Measurements from ENCODE around the gene BEAN1. TPM values are rescaled to one million over a fixed set of nuclear protein-coding genes. Genes with fewer than 3 reads are reported as not detected.
A peak's percentile ranks its signal among the peaks of the same experiment; 100 is the strongest.
"Not testable (repeated sequence)": the region's sequence is repeated elsewhere in the genome, so short reads cannot be mapped to it uniquely, and the experiment has no call there.

The BEAN1 gene
- total RNA-seq, 4 donors from 2014 or later, result 0.72 to 4.8 (median 2.5) TPM

DNA sequence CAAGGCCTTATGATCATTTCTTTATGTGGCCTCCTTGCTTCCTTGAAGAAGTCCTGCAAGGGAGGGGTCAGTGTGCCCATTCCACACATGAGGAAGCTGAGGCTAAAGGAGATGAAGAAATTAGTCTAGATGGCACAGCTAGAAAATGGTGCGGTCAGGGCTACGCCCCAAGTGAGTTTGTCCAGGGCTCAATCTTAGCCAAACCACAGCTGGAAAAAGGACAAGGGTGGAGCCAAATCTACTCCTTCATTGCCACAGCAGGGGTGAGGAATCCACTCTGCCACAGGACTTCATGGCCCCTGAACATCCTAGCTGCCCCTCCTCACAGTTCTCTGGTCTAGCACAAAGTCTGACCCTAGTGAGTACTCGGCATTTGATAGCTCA, 16.2 kb downstream of the BEAN1 start:
- no peaks in the 10 kb centered on the region for H3K27me3 ChIP-seq
- WGBS, result 74% methylated on average over 3 of the region's 3 CpGs
- H3K4me3 ChIP-seq, result no peak overlapping the region
- DNase-seq (ENCODE audit: low spot score in 2 of 2), result peak in 1 of 2 donors; percentile 31
- no peak overlapping the region for H3K27ac ChIP-seq
- H3K36me3 ChIP-seq, result no peaks in the 10 kb centered on the region
- no peaks in the 10 kb centered on the region for H3K4me1 ChIP-seq
- no peak for TF ChIP-seq POLR2AphosphoS5 (IDR thresholded peaks at IDR 0.05)
- no peak for TF ChIP-seq EP300 (IDR thresholded peaks at IDR 0.05)
- no peak for TF ChIP-seq CTCF (IDR thresholded peaks at IDR 0.05)
- TF ChIP-seq POLR2A (IDR thresholded peaks at IDR 0.05), result no peak
- no peaks in the 10 kb centered on the region for H3K9me3 ChIP-seq

GRCh38 chr16:66444049-66444481, 17.0 kb downstream of the BEAN1 start:
- Histone ChIP-seq H3K9me3 (no peaks in the 10 kb centered on the region), H3K27me3 (no peaks in the 10 kb centered on the region), H3K36me3 (no peaks in the 10 kb centered on the region), H3K4me1 (no peaks in the 10 kb centered on the region), H3K27ac (no peak overlapping the region), H3K4me3 (no peak overlapping the region)
- DNase-seq (ENCODE audit: low spot score in 2 of 2), result peak in 1 of 2 donors; percentile 26
- TF ChIP-seq POLR2A (IDR thresholded peaks at IDR 0.05) (no peak), CTCF (IDR thresholded peaks at IDR 0.05) (no peak), POLR2AphosphoS5 (IDR thresholded peaks at IDR 0.05) (no peak), EP300 (IDR thresholded peaks at IDR 0.05) (no peak)
- 87% methylated on average over 3 of the region's 3 CpGs for WGBS

GRCh38 chr16:66446737-66447136, 19.6 kb downstream of the BEAN1 start:
- Histone ChIP-seq H3K27ac (no peak overlapping the region), H3K9me3 (no peaks in the 10 kb centered on the region), H3K27me3 (no peaks in the 10 kb centered on the region), H3K4me1 (no peaks in the 10 kb centered on the region), H3K4me3 (no peak overlapping the region), H3K36me3 (no peaks in the 10 kb centered on the region)
- WGBS, result 90% methylated on average over 1 of the region's 1 CpG
- TF ChIP-seq EP300 (IDR thresholded peaks at IDR 0.05), result no peak
- no peak for TF ChIP-seq CTCF (IDR thresholded peaks at IDR 0.05)
- no peak for TF ChIP-seq POLR2A (IDR thresholded peaks at IDR 0.05)
- no peak for TF ChIP-seq POLR2AphosphoS5 (IDR thresholded peaks at IDR 0.05)
- DNase-seq (ENCODE audit: low spot score in 2 of 2), result no peak

GRCh38 chr16:66447491-66447890, 20.4 kb downstream of the BEAN1 start:
- no peaks in the 10 kb centered on the region for H3K36me3 ChIP-seq
- TF ChIP-seq CTCF (IDR thresholded peaks at IDR 0.05) (no peak), EP300 (IDR thresholded peaks at IDR 0.05) (no peak), POLR2A (IDR thresholded peaks at IDR 0.05) (no peak)
- no peak overlapping the region for H3K4me3 ChIP-seq
- H3K27me3 ChIP-seq, result no peaks in the 10 kb centered on the region
- no peaks in the 10 kb centered on the region for H3K4me1 ChIP-seq
- no peak overlapping the region for H3K27ac ChIP-seq
- peak in 1 of 2 donors; percentile 45 for DNase-seq (ENCODE audit: low spot score in 2 of 2)
- no peaks in the 10 kb centered on the region for H3K9me3 ChIP-seq

- DNase-seq (ENCODE audit: low spot score in 2 of 2), result peak in 1 of 2 donors; percentile 31
Measured at GRCh38 chr16:66451548-66451947, 24.5 kb downstream of the BEAN1 start.

GRCh38 chr16:66453230-66453629, 26.1 kb downstream of the BEAN1 start:
- not testable (repeated sequence) for H3K9me3 ChIP-seq, H3K4me1 ChIP-seq, H3K4me3 ChIP-seq, H3K36me3 ChIP-seq, H3K27me3 ChIP-seq, H3K27ac ChIP-seq
- 100% methylated on average over 1 of the region's 1 CpG for WGBS
- DNase-seq (ENCODE audit: low spot score in 2 of 2), result peak in 1 of 2 donors; percentile 21

More at GRCh38 chr16:66451548-66451947, 24.5 kb downstream of the BEAN1 start:
- Histone ChIP-seq H3K4me3 (no peak overlapping the region), H3K27me3 (no peaks in the 10 kb centered on the region), H3K4me1 (no peaks in the 10 kb centered on the region), H3K36me3 (no peaks in the 10 kb centered on the region), H3K27ac (no peak overlapping the region), H3K9me3 (no peaks in the 10 kb centered on the region)
- TF ChIP-seq POLR2AphosphoS5 (IDR thresholded peaks at IDR 0.05) (no peak), EP300 (IDR thresholded peaks at IDR 0.05) (no peak), CTCF (IDR thresholded peaks at IDR 0.05) (no peak)
- WGBS, result 88% methylated on average over 3 of the region's 3 CpGs

Data from suprapubic skin (tissue), 4 donors.